GM12873 (cell line): ENCODE results near the gene MCF2L2.

Experiments used
- CTCF ChIP-seq: IDR thresholded peaks from 2 replicates; pipeline ENCODE4 v1.5.1; 2012; ENCODE audit warnings: low read depth, mild to moderate bottlenecking, moderate library complexity, low read length, control low read depth; ENCODE audit not compliant: insufficient read depth; ENCODE audit errors: missing control alignments

MCF2L2 gene

GRCh38 chr3:183215591-183216202, 212.7 kb downstream of the MCF2L2 start:
- TF ChIP-seq CTCF, result no peak

GRCh38 chr3:183214277-183214612, 214.2 kb downstream of the MCF2L2 start:
- TF ChIP-seq CTCF, result no peak

GRCh38 chr3:183213415-183214276, 214.8 kb downstream of the MCF2L2 start:
- TF ChIP-seq CTCF, result no peak

- TF ChIP-seq CTCF, result no peak
Observed at GRCh38 chr3:183212565-183212964, 215.9 kb downstream of the MCF2L2 start.

GRCh38 chr3:183212096-183212495, 216.3 kb downstream of the MCF2L2 start:
- TF ChIP-seq CTCF, result no peak

GRCh38 chr3:183211352-183211751, 217.1 kb downstream of the MCF2L2 start:
- no peak for TF ChIP-seq CTCF

- TF ChIP-seq CTCF, result no peak
Observed at GRCh38 chr3:183210862-183211341, 217.5 kb downstream of the MCF2L2 start.
